Measurements from ENCODE around the gene SPTAN1.
A peak's percentile ranks its signal among the peaks of the same experiment; 100 is the strongest.
"Not testable (repeated sequence)": the region's sequence is repeated elsewhere in the genome, so short reads cannot be mapped to it uniquely, and the experiment has no call there.

The SPTAN1 gene

DNA sequence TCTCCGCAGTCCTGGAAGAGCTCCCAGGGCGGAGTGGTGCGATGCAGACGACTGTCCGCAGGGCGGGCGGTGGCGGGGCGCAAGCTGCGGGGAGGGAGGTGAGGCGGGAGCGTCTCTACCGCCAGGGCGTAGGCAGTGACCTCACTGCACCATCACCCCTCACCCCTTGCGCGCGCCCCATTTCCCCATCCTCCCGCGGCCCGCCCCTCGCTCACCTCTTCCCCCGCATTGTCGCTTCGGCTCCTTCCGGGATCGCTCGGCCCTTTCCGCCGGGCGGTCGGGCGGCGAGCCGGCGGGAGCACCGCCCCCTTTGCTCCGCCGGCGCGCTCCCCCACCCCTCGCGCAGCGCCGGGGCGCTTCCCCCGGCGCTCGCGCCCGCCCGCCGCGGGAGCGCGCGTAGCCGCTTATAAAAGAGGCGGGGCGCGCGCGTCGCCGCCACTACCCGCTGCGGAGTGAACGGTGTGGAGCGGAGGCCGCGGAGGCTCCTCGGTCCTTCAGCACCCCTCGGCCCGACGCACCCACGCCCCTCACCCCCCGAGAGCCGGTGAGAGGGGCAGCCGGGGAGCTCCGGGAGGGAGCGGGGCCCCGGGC lies at the start of gene SPTAN1:
Gene SPTAN1 (plus strand): TSS at position 435 of the 591 bp plus-strand sequence. CDS start 14,154 bp downstream, outside the sequence.
- DNase-seq: peak; percentile 95

DNA sequence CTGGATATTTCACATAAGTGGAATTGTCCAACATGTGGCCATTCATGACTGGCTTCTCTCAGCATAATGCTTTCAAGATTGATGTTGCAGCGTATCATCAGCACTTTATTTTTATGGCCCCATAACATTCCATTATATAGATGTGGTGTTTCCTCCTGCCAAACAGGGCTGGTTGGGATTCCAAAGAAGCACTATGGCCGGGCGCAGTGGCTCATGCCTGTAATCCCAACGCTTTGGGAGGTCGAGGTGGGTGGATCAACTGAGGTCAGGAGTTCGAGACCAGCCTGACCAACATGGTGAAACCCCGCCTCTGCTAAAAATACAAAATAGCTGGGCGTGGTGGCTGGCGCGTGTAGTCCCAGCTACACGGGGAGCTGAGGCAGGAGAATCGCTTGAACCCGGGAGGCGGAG lies 49.0 kb upstream of the SPTAN1 start:
- DNase-seq: not testable (repeated sequence)

DNA sequence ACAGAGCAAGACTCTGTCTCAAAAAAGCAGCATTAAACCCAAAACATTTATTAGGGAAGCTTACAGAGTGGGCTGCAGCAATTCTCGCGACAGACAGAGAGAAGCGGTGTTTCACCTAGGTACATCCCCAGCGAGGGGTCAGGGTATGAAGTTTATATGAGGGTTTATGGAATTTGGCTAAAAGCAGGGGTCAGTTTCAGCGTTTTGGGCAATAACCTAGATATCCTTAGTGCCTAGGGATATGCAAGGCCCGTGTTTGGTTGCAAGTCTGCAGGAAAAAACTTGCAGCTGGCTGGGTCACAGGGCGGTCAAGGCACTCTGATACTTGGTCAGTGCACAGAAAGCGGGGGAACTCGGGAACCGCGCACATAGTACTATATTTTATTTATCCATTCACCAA lies 48.5 kb upstream of the SPTAN1 start:
- DNase-seq: no peak

DNA sequence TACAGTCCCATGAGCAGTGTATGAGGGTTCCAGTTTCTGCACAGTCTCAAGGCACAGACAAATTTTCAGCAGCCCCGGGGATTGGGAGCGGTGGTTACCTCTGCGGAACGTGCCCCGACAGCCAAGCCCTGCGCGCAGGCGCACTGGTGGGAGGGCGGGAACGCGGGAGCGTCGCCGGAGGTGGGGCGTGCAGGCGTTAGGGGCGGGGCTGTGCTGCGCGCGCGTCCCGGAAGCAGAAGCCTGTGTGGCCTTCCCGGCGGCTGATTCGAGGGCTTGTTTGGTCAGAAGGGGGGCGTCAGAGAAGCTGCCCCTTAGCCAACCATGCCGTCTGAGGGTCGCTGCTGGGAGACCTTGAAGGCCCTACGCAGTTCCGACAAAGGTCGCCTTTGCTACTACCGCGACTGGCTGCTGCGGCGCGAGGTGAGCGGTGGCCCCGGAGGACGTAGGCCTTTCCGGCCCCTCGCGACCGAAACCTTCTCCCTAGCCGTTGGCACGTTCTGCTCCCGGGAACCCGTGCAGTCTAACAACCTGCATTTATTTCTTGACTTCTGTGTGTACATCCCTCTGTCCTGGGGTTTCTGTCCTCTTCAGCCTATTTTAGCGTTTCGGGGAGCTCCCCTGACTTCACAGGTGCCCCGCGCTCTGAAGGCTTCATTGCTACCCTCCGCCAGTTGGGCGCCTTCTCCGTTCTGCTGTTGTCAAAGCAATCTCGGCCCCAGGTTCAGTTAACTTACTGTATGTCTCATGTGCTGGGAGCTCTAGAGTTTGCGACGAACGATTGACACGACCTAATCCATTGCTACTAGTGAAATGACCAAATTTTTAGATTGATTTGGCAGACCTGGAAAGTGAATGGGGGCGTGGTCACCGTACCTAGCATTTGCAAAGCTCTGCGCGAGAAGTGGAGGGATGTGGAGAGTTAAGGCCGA lies 47.6 kb upstream of the SPTAN1 start, which contains the start of gene GLE1:
Gene GLE1 (plus strand): TSS at position 235 of the 929 bp plus-strand sequence. CDS start 87 bp downstream, at position 322.
- peak; percentile 99 for DNase-seq

DNA sequence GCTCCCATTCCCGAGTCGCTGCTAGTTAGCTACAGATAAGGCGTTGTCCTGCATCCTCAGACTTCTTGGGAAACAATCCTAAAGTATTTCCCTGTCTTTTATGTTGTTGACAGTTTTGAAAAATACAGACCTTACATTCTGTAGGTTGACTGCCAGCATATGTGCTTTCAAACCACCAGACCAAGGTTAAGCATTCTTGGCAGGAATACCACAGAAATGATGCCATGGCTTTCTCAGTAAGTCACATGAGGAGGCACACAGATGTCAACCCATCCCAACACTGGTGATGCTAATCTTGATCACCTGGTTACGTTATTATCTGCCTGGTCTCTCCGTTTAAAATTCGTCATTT lies 47.0 kb upstream of the SPTAN1 start:
- no peak for DNase-seq

DNA sequence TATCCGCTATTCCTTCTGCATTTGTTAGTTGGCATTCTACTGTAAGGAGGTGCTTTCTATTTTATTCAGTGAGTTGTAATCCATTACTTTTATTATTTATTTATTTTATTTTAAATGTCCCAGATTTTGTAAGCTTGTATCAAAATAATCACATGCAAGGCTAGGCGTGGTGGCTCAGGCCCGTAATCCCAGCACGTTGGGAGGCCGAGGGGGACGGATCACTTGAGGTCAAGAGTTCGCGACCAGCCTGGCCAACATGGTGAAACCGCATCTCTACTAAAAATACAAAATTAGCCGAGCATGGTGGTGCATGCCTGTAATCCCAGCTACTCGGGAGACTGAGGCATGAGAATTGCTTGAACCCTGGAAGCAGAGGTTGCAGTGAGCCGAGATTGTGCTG lies 46.5 kb upstream of the SPTAN1 start:
- not testable (repeated sequence) for DNase-seq

DNA sequence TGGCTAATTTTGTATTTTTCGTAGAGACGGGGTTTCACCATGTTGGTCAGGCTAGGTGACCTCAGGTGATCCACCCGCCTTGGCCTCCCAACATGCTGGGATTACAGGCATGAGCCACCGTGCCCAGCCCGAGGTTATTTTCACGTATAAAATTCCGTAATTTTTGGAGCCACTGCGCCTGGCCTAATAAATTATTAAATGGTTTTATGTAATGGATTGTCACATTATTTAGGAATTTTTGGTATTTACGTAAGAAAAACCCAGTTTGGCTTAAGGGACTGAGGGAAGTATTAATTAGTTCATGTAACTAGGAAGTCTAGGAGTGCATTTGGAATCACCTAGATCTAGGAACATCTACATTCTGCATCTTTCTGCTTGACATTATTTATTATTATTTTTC lies 39.6 kb upstream of the SPTAN1 start:
- DNase-seq: no peak

DNA sequence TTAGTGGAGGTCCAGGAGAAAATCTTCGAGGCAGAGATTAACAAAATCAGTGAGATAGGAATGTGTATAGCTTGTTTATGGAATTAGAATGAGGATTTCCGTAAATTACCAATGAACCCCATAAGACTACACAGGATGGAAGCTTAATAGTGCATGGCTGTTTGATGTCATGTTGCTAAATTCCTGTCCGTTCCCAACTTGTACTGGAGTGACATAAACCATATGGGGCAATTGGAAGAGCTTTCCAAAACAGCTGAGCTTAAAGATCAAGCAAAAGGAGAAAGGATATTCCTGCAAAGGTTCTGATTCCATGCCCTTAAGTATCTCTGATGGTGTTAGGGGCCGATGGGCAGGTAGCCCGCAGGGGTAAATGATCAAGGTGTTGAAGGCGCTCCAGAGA lies 30.4 kb upstream of the SPTAN1 start:
- no peak for DNase-seq

DNA sequence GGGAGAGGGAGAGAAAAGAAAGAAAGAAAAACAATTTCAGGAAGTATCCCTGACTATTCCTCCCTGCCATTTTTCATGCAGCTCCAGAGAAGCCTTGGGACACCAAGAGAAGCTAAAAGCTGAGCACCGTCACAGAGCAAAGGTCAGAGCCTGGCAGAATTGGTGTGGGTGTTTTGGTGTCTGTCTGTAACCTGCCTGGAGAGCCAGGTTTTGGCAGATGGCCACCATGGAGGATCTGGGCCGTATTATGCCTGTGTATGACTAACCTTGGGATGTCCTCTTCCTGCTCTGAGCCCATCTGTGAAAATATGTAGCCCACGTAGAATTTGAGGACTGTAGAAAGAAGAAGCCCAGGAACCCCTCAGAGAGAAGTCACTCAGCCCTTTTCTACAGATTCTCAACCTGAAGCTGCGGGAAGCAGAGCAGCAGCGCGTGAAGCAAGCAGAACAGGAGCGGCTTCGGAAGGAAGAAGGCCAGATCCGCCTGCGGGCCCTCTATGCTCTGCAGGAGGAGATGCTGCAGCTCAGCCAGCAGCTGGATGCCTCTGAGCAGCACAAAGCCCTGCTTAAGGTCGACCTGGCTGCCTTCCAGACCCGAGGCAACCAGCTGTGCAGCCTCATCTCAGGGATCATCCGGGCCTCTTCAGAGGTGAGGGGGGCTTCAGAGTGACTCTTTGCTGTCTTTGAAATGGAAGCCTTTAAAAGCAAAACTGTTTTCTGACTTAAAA lies 29.0 kb upstream of the SPTAN1 start:
- no peak for DNase-seq

DNA sequence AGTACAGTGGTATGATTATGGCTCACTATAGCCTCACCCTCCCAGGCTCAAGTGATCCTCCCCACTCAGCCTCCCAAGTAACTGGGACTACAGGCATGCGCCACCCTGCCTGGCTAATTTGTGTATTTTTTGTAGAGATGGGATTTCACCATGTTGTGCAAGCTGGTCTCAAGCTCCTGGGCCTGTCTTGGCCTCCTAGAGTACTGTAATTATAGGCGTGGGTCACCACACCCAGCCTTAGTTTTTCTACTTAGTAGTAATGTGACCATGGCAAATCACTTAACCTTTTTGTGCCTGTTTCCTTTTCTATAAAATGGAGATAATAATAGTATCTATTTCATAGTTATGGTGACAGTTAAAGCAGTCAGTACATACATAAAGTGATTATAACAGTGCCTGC lies 25.7 kb upstream of the SPTAN1 start:
- DNase-seq: no peak

DNA sequence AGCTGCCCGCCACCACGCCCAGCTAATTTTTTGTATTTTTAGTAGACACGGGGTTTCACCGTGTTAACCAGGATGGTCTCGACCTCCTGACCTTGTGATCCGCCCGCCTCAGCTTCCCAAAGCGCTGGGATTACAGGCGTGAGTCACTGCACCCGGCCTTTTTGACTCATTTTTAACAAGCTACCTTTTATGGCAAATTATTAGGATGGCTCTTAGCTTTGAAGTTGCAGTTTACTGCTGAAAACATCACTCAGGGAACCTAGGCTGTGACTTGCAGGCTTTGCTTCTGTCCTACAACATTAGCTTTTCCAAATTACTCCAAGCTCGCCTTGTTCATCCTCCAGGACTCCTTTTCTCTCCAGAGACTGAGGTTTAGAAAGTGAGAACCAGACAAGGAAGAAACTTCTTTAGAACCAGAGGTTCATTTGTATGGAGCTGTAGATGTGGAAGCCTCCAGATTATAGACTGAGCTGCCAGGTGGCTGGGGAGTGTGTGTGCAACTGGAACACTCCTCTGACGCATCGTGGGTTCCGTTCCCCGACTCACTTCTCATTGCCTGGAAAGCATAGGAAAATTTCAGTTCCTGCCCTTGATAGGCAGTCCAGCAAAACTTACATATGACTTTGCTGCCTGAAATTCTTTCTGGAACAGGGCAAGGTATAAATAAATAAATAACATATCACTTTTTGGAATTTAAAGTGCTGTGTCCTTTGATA lies 23.8 kb upstream of the SPTAN1 start:
- DNase-seq: no peak

DNA sequence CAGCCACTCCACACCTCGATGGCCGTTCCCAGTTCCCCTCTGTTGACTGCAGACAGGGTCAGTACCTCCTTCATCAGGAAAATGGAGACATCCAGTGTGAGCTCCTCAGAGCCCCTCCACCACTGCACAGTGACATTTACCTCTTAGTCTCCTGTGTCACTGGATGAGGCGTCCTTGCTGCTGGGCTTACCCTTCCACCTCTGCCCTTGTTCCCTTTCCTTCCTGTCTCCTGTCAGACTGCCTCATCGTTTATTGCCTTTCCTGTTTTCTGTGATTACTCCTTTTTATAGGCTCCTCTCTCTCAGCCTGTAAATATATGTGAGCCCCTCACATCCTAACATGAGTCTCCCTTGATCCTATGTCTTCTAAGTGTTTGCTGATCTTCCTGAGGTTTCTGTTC lies 23.2 kb upstream of the SPTAN1 start:
- DNase-seq: no peak

DNA sequence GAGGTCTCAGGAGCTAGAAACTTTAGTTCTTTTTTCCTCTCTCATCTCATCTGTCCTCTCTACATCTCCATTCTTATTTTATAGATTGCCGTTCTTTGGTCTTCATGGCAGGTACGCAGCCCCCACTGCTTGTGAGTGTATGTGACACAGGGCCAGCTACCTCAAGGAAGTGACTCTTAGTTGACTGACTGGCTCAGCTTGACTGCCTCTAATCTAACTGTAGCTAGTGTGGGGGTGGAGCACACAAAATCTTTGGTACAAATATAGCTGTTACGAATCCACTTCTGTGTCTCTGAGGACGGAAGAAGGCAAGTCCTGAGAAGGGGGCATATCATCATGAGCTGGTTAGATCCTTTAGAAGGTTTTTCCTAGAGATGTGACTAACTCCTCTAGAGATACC lies 19.8 kb upstream of the SPTAN1 start:
- DNase-seq: no peak

DNA sequence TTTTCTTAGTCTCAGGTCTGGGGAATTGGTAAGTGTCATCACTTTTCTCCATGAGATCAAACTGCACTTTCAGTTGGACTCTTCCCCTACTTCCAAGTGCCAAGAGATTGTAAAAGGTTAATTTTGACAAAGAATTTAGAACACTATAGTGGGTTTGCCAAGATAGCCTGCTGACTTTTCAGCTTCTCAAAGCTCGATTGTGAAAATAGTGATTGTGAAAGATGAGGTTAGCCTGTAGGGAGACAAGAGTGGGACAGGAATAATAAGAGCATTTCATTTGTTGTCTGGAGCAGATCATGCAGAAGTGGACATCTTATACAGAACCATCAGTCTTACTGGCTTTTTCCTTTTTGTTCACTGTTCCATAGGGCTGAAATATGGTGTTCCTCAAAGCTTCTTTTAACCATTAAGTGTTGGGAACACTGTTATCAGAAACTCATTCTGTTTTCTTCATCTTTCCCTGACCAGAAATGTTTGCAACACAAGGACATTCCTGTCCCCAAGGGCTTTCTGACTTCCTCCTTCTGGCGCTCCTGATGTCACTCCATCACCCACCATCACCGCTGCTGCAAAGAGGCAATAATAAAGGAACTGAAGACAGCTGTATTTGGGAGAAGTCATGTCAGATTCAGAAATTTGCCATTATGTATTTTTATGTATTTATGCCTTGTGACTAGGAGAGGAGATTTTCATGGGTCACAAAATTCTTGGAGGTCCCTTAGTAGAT lies 11.6 kb upstream of the SPTAN1 start:
- no peak for DNase-seq

DNA sequence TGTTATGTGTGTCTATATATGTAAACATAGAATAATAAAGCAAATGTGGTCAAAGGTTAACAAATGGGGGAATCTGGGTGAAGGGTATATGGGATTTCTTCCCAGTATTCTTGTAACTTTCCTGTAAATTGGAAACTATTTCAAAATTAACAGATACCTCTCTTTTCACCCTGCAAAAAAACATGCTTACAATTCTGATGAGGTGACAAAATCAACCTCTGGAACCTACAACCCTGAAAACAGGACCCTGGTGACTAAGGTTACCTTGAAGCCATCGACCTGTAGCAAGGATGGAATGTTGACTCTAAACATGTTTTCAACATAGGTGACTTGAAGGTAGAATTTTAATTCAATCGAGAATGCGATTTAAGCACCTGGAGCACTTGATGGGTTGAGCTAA lies 5.9 kb upstream of the SPTAN1 start:
- no peak for DNase-seq

DNA sequence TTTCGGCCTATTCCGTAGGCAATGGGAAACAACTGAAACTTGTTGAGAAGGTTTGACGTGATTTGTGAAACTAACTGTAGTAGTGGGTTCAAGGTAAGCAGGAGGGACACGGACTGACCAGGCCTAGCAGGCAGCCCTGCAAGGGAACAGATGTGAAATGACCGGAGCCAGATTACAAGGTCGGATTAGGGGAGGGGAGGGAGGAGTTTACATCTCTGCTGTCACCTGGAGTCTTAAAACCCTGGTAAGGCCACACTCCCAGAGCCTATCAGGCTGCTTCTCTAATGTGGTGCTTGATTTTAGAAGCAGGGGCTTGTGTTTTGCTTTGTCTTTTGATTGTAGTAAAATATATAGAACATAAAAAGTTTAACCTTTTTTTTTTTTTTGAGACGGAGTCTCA lies 3.5 kb upstream of the SPTAN1 start:
- DNase-seq: no peak

DNA sequence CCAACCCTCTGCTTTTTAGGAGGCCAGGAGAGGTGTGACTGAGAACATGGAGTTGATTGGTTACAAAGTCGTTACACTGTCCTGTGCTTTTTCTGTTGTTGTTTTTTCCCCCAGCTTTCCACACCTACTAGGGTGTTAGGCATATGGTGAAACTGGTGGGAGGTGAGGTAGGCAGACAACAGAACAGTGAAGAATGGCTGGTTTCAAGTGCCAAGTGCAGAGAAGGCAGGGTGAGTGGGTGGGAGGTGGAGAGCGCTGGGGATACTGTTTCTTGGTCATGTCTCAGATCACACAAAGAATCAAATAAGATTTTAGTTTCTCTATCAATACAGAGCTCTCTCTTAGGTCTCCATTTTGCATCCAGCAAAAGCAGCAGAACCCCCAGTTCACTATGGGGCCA lies 2.2 kb upstream of the SPTAN1 start:
- DNase-seq: no peak

DNA sequence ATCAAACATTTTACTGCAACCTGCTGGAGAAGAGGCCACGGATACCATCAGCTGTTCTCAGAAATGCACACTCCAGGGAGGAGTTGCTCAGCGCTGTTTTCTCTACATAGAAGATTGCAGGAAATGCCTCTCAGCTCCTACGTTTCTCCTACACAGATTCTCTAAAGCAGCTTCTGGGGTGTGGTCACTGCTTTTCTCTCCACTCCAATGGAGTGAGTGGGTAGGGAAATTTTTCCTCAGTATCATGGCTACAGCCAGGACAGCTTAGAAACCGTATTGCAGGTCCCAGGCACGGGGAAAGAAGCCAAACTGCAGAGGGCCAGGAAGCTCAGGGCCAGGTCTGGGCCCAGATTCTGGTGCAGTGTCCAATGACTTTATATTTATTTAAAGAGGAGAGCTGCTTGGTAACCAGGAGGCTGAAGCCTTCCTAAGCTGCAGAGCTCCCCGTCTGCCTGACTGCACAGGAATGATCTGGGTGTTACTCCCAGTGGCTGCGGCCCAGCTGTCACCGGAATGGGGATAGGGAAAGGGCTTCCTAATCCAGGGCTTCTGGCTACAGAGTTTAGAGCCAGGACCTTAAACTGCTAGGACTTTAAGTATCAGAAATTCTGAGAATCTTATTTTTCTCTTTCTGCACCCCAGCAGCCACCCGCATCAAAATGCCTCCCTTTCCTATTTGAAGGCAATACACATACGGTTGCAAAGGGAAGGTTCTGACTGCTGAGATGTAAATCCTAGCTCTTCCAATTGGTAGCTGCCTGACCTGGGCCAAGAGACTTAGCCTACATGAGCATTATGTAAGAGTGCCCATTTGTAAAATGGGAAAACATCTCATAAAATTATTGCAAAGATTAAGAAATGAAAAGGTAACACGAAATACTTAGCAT lies 1.4 kb upstream of the SPTAN1 start:
- no peak for DNase-seq

DNA sequence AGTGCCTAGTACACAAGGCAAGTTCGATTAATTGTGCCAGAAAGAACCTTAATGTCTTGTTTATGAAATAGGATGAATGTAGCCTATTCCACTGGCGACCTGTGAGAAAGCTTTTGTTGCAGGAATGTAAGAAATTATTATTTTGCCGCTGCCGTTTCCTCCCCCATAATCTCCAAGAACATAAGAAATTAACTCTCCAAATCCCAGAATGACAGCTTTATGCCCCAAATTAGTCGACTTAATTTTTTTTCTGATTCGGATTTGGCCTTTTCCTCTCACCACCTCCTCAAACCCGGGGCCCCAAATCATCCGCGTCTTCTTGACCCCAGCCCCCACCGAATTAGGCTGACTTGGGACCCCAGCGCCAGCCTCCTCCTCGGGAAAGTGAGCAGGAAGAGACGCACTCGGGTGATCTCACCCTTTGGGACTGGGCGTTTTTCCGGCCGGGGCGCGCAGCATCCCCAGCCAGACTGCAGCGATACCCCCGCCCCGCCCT lies 682 bp upstream of the SPTAN1 start:
- DNase-seq: no peak

DNA sequence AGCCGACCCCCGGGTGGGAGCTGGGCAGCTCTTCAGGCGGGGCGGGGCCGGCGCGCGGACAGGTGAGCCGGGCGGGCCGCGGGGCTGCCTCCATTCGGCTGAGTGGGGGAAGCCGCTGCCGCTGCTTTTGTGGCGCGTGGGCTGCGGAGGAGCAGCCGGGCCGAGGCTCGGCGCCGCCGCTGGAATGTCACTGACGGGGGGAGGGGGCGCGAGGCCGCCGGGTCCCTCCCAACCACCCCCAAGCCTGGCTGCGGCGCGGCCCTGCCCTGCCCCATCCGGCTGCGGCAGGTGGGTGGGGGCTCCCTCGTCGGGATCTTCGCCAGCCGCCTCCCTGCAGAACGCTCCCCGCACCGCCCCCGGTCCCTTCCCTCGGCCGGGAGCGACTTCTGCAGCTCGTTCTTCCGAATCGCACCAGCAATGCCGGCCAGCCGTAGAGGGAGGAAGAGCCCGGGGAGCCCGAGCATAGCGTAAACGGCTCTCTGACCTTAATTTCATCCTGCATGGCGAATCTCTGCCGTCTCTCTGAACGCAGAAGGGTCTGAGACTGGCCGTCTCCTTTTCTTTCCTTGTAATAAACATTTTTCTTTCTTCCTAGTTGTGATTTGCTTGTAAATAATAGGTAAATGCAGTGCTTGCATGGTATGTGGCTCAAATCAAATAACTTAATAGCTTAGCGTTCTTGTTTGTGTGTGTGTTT lies 505 bp downstream of the SPTAN1 start:
- no peak for DNase-seq
